PC-3 (cell line): Measurements from ENCODE around the gene UBR4. TPM values are rescaled to one million over a fixed set of nuclear protein-coding genes. Genes with fewer than 3 reads are reported as not detected.

Experiments used
- ATAC-seq: fragments of 200-7000 bp; cut with Tn5 transposase; 2 replicates; pipeline ENCODE4 v1.9.1; 2020; ENCODE audit warnings: mild to moderate bottlenecking, moderate library complexity
- BruUV-seq: library from RNA; stranded (reverse); fragments of 400-500 nt; replicated peaks from 2 replicates; lab custom pipeline; 2021; lab: Mats Ljungman, UMichigan
- CTCF ChIA-PET: fragments of 300-600 bp; sonication (Branson Sonifier 250); formaldehyde crosslinking; loops from one replicate; lab custom pipeline; 2022; ENCODE audit warnings: antibody characterized with exemption; lab: Charles Lee
- POLR2A ChIA-PET: fragments of 300-600 bp; sonication (Branson Sonifier 250); formaldehyde crosslinking; loops from one replicate; lab custom pipeline; 2022; ENCODE audit warnings: antibody characterized with exemption; ENCODE audit not compliant: unreplicated experiment; lab: Charles Lee
- DNase-seq: peaks from one replicate; pipeline ENCODE4 v3.0.0-alpha.2; 2015
- H2AFZ ChIP-seq: fragments of 300-600 bp; sonication (generic); 2 replicates; pipeline ENCODE4 v1.6.0; 2016; ENCODE audit warnings: antibody characterized with exemption, low read length
- H3F3A ChIP-seq: fragments of 300-600 bp; sonication (generic); one replicate; pipeline ENCODE4 v1.6.0; 2017; ENCODE audit warnings: antibody characterized with exemption, low read length, control low read depth, mild to moderate bottlenecking; ENCODE audit not compliant: unreplicated experiment
- H3K27ac ChIP-seq: fragments of 300-600 bp; sonication (generic); 2 replicates; pipeline ENCODE4 v1.5.1; 2016; ENCODE audit warnings: mild to moderate bottlenecking, low read length
- H3K27me3 ChIP-seq: fragments of 300-600 bp; sonication (generic); 2 replicates; pipeline ENCODE4 v1.6.1; 2016; ENCODE audit warnings: low read length, mixed read lengths
- H3K36me3 ChIP-seq: fragments of 300-600 bp; sonication (generic); 2 replicates; pipeline ENCODE4 v1.6.1; 2016; ENCODE audit warnings: low read depth, mixed run types, low read length, mixed read lengths
- H3K4me1 ChIP-seq: fragments of 300-600 bp; sonication (generic); 2 replicates; pipeline ENCODE4 v1.5.1; 2016; ENCODE audit warnings: low read length; ENCODE audit not compliant: insufficient read depth
- H3K4me2 ChIP-seq: fragments of 300-600 bp; sonication (generic); 2 replicates; pipeline ENCODE4 v1.6.0; 2016; ENCODE audit warnings: low read length
- H3K4me3 ChIP-seq: fragments of 300-600 bp; sonication (generic); 2 replicates; pipeline ENCODE4 v1.5.1; 2016; ENCODE audit warnings: mild to moderate bottlenecking, low read length, mixed read lengths
- H3K79me2 ChIP-seq: fragments of 300-600 bp; sonication (generic); 2 replicates; pipeline ENCODE4 v1.6.1; 2017; ENCODE audit warnings: low read length, mixed read lengths
- H3K9ac ChIP-seq: fragments of 300-600 bp; sonication (generic); 2 replicates; pipeline ENCODE4 v1.6.0; 2016; ENCODE audit warnings: mild to moderate bottlenecking, low read length
- H3K9me2 ChIP-seq: fragments of 300-600 bp; sonication (generic); replicated peaks from 2 replicates; pipeline ENCODE4 v1.6.1; 2016; ENCODE audit warnings: mixed run types, low read length, mixed read lengths
- H3K9me3 ChIP-seq: fragments of 300-600 bp; sonication (generic); 2 replicates; pipeline ENCODE4 v1.6.1; 2016; ENCODE audit warnings: low read length, mixed read lengths
- H4K20me1 ChIP-seq: fragments of 300-600 bp; sonication (generic); 2 replicates; pipeline ENCODE4 v1.6.1; 2016; ENCODE audit warnings: low read length, mixed read lengths
- EZH2 ChIP-seq: fragments of 300-600 bp; sonication (generic); IDR thresholded peaks from one replicate; pipeline ENCODE4 v1.6.1; 2017; ENCODE audit warnings: antibody characterized with exemption, mild to moderate bottlenecking, low read length; ENCODE audit not compliant: unreplicated experiment
- EZH2phosphoT487 ChIP-seq: fragments of 300-600 bp; sonication (generic); IDR thresholded peaks from 2 replicates; pipeline ENCODE4 v1.6.1; 2018; ENCODE audit warnings: mild to moderate bottlenecking, antibody characterized with exemption, low read length, borderline replicate concordance
- intact Hi-C: fragments of 100-400 bp; cut with micrococcal nuclease; formaldehyde crosslinking; loops from 2 replicates; pipeline ENCODE4 v1.9.0; 2023
- total RNA-seq: library from RNA; depleted of rRNA; stranded (reverse); fragments of >200 nt; gene quantifications from 2 replicates; pipeline ENCODE4 v1.2.3, GENCODE V29; 2014
- TF ChIP-seq, protein P1 (sequence below): fragments of 300-600 bp; sonication (generic); conservative IDR thresholded peaks from 2 replicates; pipeline ENCODE4 v1.5.1; 2017; ENCODE audit warnings: antibody characterized with exemption, low read depth, mild to moderate bottlenecking, low read length

The UBR4 gene
- total RNA-seq, 1 experiment from 2014 or later, result 141 TPM

- no peaks in the 10 kb centered on the region for H3F3A ChIP-seq
- H3K4me1 ChIP-seq, result no peaks in the 10 kb centered on the region
- H3K79me2 ChIP-seq, result no peaks in the 10 kb centered on the region
- DNase-seq (peak; percentile 61), ATAC-seq (peak; percentile 85)
- H3K27me3 ChIP-seq, result no peaks in the 10 kb centered on the region
- no peaks in the 10 kb centered on the region for H3K9me3 ChIP-seq
- TF ChIP-seq EZH2phosphoT487, result no peak
- TF ChIP-seq, protein P1, sequence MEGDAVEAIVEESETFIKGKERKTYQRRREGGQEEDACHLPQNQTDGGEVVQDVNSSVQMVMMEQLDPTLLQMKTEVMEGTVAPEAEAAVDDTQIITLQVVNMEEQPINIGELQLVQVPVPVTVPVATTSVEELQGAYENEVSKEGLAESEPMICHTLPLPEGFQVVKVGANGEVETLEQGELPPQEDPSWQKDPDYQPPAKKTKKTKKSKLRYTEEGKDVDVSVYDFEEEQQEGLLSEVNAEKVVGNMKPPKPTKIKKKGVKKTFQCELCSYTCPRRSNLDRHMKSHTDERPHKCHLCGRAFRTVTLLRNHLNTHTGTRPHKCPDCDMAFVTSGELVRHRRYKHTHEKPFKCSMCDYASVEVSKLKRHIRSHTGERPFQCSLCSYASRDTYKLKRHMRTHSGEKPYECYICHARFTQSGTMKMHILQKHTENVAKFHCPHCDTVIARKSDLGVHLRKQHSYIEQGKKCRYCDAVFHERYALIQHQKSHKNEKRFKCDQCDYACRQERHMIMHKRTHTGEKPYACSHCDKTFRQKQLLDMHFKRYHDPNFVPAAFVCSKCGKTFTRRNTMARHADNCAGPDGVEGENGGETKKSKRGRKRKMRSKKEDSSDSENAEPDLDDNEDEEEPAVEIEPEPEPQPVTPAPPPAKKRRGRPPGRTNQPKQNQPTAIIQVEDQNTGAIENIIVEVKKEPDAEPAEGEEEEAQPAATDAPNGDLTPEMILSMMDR, result peak; percentile 71
- peaks cover 83% of the 10 kb centered on the region for H3K36me3 ChIP-seq
- H2AFZ ChIP-seq, result no peak overlapping the region
- H3K4me3 ChIP-seq, result no peak overlapping the region
- no TSS peak for BruUV-seq
- no peak overlapping the region for H3K27ac ChIP-seq
- H3K9me2 ChIP-seq, result no peaks in the 10 kb centered on the region
- H3K9ac ChIP-seq, result no peak overlapping the region
- H4K20me1 ChIP-seq, result no peaks in the 10 kb centered on the region
- CTCF ChIA-PET, result interaction anchor here (0.6 to 0.8 kb wide), 2 partner anchors 11 to 127 kb away, joined by 3 read pairs; no protein-coding TSS in a partner anchor
- intact Hi-C loops, result no loop called here
- H3K4me2 ChIP-seq, result no peak overlapping the region
- POLR2A ChIA-PET, result interaction anchor here (0.6 kb wide), 1 partner anchor 201 kb away, joined by 4 read pairs; no protein-coding TSS in a partner anchor
Measured at GRCh38 chr1:19113697-19114092, 96.4 kb downstream of the UBR4 start.

DNA sequence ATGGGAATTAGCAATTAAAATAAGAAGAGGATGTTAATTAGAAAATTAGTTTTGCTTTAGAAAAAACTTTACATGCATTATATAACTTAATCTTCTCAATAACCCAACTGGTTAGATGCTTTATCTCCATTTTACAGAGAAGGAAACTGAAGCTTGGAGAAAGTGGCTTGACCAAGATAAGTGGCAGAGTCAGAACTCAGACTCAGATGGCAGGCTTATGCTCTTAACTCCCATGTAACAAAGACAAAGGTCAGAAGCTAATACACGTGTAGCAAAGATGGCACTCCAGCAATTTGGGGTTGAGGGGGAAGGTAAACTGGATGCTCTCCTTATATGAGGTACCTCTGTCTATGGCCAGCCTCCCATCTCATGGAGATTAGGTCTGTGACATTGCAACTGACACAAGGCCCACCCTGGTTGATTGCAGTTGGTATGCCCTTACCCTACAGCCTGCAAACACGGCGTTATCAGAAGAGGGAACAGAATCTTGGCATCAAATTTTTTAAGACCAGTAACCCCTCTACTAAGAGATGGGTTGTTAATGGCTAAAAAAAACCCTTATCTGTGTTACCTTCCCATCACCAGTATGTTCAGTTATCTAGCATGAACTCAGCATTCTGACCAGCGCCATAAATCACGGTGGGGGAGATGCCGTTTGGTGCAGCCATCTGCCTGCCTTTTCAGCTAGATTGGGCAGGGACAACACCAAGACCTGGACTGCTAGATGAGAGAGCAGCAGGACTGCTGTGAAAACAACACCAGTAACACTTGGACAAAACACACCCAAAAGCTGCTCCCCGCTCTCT is 97.0 kb downstream of the UBR4 start:
- no TSS peak for BruUV-seq
- H2AFZ ChIP-seq, result no peak overlapping the region
- H3K9ac ChIP-seq, result no peak overlapping the region
- TF ChIP-seq EZH2 (no peak), EZH2phosphoT487 (no peak)
- TF ChIP-seq, protein P1, result no peak
- no peak overlapping the region for H3K4me2 ChIP-seq
- ChIA-PET CTCF (interaction anchor here (0.5 to 0.8 kb wide), 3 partner anchors 10 to 205 kb away, joined by 3 to 5 read pairs (median 3); no protein-coding TSS in a partner anchor), POLR2A (interaction anchor here (0.6 kb wide), 1 partner anchor 200 kb away, joined by 4 read pairs; no protein-coding TSS in a partner anchor)
- H3K36me3 ChIP-seq, result peaks cover 85% of the 10 kb centered on the region
- H3K9me3 ChIP-seq, result no peaks in the 10 kb centered on the region
- H3F3A ChIP-seq, result no peaks in the 10 kb centered on the region
- no peaks in the 10 kb centered on the region for H4K20me1 ChIP-seq
- H3K9me2 ChIP-seq, result no peaks in the 10 kb centered on the region
- intact Hi-C loops, result no loop called here
- no peak overlapping the region for H3K4me3 ChIP-seq
- H3K27ac ChIP-seq, result no peak overlapping the region
- no peak for DNase-seq
- no peaks in the 10 kb centered on the region for H3K4me1 ChIP-seq
- H3K27me3 ChIP-seq, result no peaks in the 10 kb centered on the region
- no peaks in the 10 kb centered on the region for H3K79me2 ChIP-seq
- ATAC-seq, result no peak
